GM18508 (cell line): ENCODE measurements around the gene OSBPL5.
A peak's percentile ranks its signal among the peaks of the same experiment; 100 is the strongest.
"Not testable (repeated sequence)": the region's sequence is repeated elsewhere in the genome, so short reads cannot be mapped to it uniquely, and the experiment has no call there.

Experiments
- ATAC-seq: cut with Tn5 transposase; IDR thresholded peaks from one replicate; pipeline ENCODE4 v1.9.1; 2021; ENCODE audit warnings: moderate number of reproducible peaks; ENCODE audit not compliant: insufficient read depth, unreplicated experiment

OSBPL5 gene

DNA sequence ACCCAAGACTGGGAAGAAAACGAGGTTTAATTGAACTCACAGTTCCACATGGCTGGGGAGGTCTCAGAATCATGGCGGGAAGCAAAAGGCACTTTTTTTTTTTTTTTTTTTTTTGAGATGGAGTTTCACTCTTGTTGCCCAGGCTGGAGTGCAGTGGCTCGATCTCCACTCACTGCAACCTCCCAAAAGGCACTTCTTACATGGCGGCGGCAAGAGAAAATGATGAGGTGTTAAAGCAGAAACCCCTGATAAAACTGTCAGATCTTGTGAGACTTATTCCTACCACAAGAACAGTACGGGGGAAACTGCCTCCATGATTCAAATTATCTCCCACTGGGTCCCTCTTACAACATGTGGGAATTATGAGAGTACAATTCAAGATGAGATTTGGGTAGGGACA is 100.4 kb downstream of the OSBPL5 start:
- not testable (repeated sequence) for ATAC-seq

DNA sequence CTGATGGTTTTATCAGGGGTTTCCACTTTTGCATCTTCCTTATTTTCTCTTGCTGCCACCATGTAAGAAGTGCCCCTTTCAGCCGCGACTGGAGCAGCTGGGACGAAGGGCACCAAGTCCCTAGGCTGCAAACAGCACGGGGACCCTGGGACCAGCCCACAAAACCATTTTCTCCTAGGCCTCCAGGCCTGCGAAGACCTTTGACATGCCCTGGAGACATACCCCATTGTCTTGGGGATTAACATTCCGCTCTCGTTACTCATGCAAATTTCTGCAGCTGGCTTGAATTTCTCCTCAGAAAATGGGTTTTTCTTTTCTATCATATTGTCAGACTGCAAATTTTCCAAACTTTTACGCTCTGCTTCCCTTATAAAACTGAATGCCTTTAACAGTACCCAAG is 101.2 kb downstream of the OSBPL5 start:
- not testable (repeated sequence) for ATAC-seq

DNA sequence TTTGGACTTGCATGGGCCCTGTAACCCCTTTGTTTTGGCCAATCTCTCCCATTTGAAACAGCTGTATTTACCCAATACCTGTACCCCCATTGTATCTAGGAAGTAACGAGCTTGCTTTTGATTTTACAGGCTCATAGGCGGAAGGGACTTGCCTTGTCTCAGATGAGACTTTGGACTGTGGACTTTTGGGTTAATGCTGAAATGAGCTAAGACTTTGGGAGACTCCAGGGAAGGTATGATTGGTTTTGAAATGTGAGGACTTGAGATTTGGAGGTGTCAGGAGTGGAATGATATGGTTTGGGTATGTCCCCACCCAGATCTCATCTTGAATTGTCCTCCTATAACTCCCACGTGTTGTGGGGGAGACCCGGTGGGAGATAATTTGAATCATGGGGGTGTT is 101.7 kb downstream of the OSBPL5 start:
- ATAC-seq = not testable (repeated sequence)

DNA sequence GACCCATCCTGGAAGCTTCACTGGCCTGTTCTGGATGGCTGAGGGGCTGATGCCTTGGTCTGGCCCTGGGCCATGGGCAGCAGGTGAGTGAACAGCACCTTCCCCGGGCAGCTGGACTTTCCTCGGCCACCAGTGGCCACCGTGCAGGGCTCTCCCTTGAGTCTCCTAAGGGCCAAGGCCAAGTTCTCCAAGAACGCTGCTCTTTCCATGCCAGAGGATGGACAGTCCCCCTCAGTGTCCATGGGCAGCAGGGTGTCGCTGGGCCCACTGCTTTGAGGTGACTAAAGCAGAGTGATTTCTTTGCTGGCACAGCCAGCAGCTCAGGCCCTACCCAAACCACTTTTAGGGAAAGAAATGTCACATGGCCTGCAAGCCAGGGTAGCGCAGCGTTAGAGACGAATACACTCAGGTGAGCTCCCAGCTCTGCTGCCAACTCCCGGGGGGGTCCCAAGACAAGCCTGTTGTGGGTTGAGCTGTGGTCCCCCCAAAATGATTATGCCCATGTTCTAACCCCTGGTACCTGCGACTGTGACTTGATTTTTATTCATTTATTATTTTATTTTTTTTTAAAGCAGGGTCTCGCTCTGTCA is 104.6 kb downstream of the OSBPL5 start:
- no peak for ATAC-seq

DNA sequence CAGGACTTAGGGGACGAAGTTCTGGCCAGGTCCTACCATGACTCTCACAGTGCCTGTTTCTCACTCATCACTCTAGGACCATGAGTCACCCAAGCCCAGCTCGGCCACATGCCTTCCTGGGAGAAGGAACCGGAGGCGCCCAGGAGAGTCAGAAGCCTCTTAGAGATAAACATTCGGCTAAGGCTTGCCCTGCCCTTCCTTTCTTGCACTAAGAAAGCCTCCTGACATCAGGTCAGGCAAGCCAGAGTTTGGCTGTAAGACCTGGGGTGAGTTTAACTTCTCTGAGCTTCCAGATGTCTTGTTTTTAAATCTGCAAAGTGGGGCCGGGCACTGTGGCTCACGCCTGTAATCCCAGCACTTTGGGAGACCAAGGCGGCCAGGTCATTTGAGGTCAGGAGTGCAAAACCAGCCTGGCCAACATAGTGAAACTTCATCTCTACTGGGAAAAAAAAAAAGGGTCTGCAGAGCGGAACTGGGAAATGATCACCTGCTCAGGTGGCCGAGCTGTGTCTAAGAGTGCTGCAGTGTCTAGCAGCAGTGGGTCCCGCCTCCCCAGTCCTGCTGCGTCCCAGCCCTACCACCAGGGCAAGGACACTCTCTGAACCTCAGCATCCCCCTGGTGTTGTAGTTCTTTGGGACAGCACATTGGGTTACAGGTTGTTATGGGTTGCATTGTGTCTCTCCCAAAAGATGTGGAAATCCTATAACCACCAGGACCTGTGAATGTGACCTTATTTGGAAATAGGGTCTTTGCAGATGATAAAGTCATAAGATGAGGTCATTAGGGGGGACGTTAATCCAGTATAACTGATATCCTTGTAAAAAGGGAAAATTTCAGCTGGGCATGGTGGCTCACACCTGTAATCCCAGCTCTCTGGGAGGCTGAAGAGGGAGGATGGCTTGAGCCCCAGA is 106.1 kb downstream of the OSBPL5 start:
- ATAC-seq = no peak

DNA sequence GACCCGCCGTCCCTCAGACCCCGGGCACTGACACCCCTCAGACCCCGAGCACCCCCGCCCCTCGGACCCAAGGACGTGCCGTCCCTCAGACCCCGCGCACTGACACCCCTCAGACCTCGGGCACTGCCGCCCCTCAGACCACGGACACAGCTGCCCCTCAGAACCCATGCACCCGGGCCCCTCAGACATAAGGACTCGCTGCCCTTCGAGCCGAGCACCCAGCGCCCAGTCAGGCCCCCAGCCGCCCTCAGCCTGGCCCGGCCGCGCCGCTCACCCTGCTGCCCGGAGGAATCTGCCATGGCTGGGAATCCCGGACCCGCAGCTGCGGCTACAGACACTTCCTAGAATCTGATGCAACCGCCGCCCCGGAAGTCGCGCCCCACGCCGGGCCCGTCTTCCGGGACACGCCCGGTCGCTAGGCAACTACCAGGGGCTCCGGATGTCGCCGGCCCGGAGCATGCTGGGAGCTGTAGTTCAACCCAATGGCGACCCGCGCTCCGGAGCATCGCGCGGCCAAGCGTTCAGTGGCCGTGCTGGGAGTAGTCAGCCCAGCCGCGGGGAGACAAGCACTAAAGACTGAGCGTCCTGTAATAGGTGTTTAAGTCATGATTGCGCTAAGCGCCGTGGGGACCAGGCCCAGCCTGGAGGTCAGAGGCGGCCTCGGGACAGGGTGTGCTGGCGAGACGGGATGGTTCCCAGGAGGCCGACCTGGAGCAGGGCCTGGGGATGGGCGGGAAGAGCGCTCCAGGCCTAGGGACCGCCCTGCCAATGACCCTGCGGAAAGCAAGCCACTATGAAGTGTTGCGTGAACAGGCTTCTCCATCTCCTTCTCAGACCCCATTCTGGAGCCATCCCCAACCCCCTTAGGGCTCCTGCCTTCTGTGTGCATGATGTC is 107.8 kb downstream of the OSBPL5 start, which contains the start of gene CARS1:
Gene CARS1, minus strand, starts transcription at position 355 of the 895 bp plus-strand sequence. Its CDS starts 56 bp downstream, at position 299.
- ATAC-seq = no peak

DNA sequence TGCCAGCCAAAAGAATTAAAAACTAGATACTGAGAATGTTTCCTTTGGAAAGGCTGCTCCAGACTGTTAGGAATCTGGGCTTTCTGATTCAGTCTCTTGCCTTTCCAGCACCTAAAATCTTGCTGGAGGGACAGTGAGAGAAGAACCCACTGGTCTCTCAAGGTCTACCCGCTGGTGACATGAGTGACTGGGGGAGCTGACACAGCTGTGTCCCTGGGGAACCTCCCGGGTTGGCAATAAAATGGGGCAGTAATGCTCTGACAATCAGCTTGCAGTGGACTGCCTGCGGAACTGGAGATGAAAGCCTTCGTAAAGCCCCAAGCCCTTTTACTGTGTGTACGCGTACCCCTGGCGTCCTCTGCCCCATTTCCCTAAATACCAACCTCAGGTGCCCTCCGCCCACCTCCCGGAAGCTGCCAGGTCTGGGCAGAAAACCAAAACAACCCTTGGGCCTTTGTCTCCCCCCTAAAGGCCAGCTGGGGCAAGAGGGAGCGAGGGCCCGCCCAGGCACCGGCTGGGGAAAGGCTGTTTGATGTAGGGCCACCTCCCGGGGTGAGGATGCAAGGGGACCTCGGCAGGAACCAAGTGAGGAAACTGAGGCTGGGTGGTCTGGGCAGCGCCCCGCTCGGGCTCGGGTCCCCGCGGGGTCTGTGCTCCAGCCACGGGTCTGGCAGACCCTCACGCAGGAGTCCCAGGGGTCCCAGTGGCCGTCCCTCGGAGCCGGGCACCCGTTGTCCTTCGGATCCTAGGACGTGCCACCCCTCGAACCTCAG is 108.6 kb downstream of the OSBPL5 start:
- no peak for ATAC-seq

DNA sequence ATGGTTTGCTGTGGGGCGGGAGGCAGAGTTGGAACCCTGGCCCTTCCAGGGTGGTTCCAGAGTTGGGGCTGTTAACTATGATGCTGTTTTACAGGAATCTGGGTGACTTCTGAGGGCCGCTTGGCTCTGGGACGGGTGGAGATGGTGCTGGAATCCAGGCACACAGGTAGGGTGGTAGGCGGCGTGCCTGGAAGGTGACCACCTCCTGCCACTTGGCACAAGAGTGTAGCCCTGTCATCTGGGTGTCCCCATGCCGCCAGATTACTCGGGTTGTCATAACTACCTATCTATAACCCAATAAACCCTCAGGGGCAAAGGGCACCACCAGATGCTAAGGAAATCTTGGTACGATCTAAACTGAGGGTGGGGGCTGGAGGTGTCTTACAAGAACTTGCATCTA is 109.2 kb downstream of the OSBPL5 start:
- no peak for ATAC-seq

DNA sequence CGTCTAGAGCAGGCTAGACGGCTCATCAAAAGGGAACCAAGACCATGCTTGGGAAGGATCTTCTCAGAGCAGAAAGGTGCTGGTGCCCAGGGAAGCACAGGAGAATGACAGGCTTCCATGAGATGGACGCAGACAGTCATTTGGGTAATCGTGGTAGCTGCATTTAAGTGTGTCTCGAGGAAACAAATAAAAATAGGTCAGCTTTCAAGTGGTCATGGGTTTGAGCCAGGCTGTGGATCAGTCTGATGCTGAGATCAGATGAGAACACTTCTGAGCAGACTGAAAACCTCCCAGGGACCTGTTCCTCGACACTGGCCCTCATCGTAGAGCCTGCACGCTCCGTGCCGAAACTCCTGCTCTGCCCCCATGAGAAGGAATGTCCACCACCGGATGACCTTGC is 112.5 kb downstream of the OSBPL5 start:
- ATAC-seq = no peak

DNA sequence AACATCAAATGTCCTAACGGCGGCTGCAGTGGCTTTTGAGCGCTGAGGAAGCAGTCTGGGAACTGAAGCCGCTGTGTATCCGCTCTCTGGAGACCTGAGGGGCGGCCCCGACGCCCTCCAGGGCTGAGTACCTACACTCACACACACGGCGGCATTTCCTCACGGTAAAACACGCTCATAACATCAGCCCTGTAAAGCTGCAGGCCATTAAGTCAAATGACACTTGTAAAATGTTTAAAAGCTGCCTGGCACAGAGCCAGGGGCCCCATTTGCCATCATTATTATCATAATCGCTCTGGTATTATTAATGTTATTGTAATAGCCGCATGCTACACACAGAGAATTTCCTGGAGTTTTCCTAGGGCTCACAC is 113.0 kb downstream of the OSBPL5 start:
- no peak for ATAC-seq

DNA sequence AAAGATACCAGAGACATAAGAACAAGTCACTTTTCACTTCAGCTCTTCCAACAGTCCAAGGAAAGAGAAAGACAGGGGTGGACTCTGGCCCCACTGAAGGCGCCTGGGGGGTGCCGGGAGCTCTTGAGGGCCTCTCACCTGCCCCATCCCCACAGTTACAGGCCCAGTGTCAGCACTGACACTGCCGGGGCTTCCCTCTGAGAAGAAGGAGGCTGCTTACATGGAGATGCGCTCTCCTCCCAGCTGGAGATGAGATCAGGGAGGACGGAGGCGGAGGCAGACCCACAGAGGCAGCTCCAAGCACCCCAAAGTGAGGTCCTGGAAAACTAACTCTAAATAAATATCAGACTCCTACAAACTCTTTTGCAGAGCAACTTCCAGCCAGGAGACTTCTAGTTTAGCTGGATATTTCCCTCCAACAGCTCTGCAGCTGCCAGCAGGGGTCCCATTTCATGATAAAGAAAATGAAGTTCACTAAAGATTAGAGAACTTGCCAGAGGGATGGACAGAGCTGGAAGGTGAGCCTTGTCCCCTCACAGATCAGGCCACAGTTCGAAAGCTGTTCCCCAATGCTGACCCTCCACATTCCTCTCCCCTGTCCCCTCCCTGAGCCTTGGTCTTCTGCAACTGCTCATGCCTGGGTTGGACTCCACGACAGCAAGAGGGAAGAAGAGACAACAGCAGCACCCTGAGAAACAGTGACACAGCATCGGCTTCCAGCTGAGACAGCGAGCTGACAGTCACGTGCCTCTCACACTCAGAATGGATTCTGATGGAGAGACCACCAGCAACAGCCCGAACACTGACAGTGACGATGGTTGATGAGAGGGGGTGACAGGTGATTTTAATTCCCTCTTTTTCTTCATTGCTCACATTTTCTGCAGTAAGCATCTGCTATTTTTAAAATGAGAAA is 113.7 kb downstream of the OSBPL5 start:
- ATAC-seq = no peak

DNA sequence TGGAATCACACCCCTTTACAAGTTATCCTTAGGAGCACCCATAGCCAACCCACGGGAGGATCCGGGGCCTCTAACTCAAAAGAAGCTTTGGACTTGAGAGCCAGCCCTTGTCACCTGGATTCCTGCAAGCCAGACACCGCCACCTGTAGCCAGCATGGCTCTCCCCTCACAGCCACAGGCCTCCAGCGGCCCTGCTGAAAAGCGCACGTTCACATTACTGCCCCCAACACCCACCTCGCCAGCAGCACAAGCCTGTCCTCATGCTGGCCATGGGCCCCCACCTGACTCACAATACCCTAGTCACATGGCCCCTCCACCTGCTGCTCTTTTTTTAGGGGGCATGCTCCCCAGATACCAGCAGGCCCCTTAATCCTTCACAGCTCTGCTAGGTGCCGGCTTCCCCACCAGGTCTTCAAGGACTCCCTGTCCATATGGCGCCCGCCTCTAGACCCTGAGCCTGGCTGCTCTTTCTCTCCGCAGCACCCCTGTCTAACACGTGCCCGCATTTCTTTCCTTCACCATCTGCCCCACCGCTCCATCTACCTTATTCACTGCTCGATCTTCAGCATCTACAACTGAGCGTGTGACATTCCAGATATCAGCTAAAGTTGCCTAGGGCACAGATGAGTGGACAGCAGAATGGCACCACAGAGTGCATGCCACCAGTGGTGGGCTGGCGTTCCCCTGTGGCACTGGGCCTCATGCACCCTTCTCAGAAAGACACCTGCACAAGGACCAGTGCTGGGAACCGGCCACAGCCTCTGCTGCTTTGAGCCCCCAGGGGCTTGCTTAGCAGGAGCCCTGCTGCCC is 114.5 kb downstream of the OSBPL5 start:
- no peak for ATAC-seq

DNA sequence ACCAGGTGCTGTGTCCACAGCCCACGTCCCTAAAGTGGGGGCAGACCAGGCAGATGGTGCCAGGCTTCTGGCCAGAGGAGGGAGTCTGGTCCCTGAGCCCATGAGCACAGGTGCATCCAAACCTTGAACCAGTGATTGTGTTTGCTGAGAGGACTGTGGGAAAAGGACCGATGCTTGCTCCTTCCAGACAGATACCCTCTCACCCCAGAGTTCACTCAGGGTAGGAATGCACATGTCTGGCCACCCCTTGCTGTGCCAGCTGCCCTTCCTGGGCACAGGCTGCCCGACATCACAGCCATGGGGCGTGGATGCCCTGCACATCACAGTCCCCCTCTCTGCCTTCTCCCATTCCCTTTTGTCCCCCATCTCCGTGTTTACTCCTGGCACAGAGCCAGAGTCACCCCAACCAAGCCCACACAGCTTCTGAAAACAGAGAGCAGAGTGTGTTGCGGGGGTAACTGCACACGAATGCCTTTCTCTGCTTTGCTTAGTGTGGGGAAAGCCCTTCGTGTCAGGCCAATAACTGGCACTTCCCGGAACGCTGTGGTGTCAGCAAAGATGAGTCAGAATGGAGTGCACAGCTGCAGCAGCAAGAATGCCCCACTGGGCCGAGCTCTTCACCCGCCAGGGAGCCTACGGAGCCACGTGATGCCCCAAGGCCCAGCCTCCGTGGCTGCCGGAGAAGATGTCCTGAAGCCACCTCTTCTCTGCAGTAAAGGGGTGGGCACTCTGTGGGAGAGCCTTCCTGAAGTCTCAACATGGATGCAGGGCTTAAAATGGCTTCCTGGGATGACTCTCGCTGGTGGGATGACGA is 115.5 kb downstream of the OSBPL5 start:
- peak; percentile 79 for ATAC-seq

DNA sequence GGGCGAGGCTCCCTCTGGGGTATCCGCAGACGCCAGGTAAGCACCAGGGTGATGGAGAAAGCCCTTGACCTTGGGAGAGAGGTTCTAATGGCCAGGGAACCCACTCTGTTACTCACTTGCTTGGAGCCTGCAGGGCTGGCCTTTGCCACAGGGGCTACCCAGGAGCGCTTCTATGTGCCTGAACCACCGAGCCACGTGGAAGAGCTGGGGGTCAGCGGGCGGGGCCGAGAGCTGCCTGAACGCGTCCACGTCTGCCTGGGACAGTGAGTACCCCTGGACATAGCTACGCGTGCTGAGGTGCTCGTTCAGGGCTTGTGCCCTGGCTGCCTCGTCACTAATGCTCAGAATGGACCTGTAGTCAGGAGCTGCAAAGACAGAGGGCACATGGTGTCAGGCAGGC is 117.5 kb downstream of the OSBPL5 start:
- ATAC-seq = no peak

DNA sequence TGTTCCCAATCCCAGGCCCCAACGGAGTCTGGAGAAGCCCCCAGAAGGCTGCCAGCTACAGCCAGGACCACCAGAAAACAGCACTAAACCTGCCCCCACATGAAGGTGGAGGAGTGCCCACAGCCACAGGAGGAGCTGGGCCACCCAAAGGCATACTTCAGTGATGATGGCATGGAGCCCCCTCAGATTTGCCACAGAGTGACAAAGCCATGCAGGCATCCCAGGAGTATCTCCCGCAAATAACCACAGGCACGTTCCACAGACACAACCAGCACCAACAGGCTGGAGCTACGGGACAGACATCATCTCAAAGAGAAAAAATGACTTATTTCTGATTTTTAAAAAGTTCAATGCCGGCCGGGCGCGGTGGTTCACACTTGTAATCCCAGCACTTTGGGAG is 118.5 kb downstream of the OSBPL5 start:
- ATAC-seq = no peak

DNA sequence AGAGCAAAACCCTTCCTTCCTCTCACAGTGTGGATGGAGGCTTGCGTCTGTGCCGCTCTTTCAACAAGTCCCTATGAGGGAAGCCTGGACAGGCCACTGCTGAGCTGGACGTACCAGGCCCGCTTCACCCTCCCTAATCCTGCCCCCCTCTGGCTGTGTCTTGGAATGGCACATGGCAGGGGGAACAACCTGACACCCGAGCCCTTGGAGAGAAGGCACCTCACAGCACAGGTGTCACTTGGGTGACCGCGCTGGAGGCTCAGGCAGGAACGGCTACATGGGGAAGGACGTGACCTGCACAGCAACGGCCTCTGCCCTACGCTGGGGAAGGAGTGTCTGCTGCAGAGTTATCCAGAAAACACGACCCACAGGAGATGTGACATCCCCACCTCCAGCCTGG is 118.9 kb downstream of the OSBPL5 start:
- no peak for ATAC-seq

DNA sequence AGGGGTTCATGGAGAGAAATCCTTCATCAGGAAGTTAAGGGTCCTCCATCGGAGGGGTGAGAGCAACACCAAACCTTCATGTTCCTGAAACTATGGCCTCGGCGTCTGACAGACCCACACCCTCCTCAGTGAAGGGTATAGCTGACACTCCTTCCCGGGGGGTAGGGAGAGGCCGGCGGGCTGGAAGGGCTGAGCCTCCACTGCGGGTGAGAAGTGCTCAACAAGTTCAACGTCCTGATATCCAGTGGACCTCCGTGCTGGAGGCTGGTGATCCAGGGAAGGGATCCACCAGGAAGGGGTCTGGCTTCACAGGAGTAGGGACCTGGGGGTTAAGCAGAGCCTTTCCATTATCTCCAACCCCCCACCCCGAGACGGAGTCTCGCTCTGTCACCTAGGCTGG is 120.2 kb downstream of the OSBPL5 start:
- no peak for ATAC-seq
